ENCODE data around the gene AGO3.
"Not testable (repeated sequence)": the region's sequence is repeated elsewhere in the genome, so short reads cannot be mapped to it uniquely, and the experiment has no call there.

AGO3 gene

DNA sequence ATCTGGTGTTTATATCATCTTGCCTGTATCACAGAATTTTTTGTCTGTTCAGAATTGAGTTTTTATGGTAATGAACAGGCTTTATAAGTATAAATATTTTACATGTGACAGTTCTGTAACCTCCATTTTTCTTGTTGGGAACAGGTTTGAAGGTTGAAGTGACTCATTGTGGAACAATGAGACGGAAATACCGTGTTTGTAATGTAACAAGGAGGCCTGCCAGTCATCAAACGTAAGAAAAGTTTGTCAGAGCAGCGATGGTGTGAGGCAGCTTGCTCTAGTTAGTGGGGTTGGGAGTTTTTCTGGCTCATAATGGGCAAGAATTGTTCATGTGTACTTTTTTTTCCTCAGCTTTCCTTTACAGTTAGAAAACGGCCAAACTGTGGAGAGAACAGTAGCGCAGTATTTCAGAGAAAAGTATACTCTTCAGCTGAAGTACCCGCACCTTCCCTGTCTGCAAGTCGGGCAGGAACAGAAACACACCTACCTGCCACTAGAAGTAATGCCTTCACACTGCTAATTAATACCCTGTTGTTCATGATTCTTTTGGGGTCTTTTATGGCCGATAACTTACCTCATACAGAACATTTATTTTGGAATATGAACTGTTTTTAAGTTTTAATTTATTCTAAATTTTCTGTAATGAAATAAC is 77.8 kb downstream of the AGO3 start:
- no peak for TF ChIP-seq CTCF (IDR thresholded peaks at IDR 0.05; ENCODE audit: extremely low read depth, missing control alignments)
- no peak for DNase-seq (ENCODE audit: low spot score)

GRCh38 chr1:36014722-36015220 is 83.9 kb downstream of the AGO3 start:
- DNase-seq (ENCODE audit: low spot score): no peak
- TF ChIP-seq CTCF (IDR thresholded peaks at IDR 0.05; ENCODE audit: extremely low read depth, missing control alignments): no peak

GRCh38 chr1:36016686-36017085 is 85.8 kb downstream of the AGO3 start:
- no peak for TF ChIP-seq CTCF (IDR thresholded peaks at IDR 0.05; ENCODE audit: extremely low read depth, missing control alignments)
- no peak for DNase-seq (ENCODE audit: low spot score)

- DNase-seq (ENCODE audit: low spot score): peak; percentile 54
- no peak for TF ChIP-seq CTCF (IDR thresholded peaks at IDR 0.05; ENCODE audit: extremely low read depth, missing control alignments)
Observed at GRCh38 chr1:36023098-36023769, 92.3 kb downstream of the AGO3 start.

DNA sequence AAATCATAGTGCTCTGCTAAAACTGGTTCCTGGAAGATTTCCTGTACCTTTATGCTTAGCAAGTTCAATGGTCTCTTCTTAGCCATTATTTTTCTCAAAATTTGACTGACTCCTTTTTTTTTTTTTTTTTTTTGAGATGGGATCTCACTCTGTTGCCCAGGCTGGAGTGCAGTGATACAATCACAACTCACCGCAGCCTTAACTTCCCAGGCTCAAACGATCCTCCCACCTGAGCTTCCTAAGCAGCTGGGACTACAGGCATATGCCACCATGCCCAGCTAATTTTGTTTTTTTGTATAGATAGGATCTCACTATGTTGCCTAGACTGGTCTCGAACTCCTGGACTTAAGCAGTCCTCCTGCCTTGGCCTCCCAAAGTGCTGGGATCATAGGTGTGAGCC is 93.1 kb downstream of the AGO3 start:
- not testable (repeated sequence) for DNase-seq (ENCODE audit: low spot score)

- TF ChIP-seq CTCF (IDR thresholded peaks at IDR 0.05; ENCODE audit: extremely low read depth, missing control alignments): no peak
- no peak for DNase-seq (ENCODE audit: low spot score)
Observed at GRCh38 chr1:36024847-36025246, 93.9 kb downstream of the AGO3 start.

GRCh38 chr1:36027766-36028165 is 96.9 kb downstream of the AGO3 start:
- no peak for TF ChIP-seq CTCF (IDR thresholded peaks at IDR 0.05; ENCODE audit: extremely low read depth, missing control alignments)
- DNase-seq (ENCODE audit: low spot score): no peak

DNA sequence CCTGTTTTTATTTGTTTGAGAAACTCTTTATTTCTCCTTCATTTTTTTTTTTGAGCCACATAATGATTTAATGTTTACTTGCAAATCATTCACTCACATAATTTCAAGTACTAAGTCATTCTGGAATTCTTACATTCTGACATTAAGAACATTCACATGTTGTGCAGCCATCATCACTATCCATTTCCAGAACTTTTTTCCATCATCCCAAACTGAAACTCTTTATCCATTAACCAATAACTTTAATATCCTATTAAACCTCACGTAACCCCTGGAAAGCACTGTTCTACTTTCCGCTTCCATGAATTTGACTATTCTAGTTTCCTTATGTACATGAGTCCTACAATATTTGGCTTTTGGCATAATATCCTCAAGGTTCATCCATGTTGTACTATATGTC is 100.5 kb downstream of the AGO3 start:
- no peak for TF ChIP-seq CTCF (IDR thresholded peaks at IDR 0.05; ENCODE audit: extremely low read depth, missing control alignments)
- DNase-seq (ENCODE audit: low spot score): no peak

Data from GM20000 (cell line).